ENCODE results near the gene CDT1. TPM values are rescaled to one million over a fixed set of nuclear protein-coding genes. Genes with fewer than 3 reads are reported as not detected.

CDT1 gene
- total and polyA plus RNA-seq, 2 donors (not counting 1 experiment from before 2014, with no cell fraction given): 1.3 to 3.6 TPM

GRCh38 chr16:88792668-88793250 lies 10.8 kb upstream of the CDT1 start:
- Histone ChIP-seq H3K79me2 (ENCODE audit: control insufficient read depth, insufficient read depth, low read length) (no peaks in the 10 kb centered on the region), H3K9ac (ENCODE audit: insufficient read depth, low read length) (no peak overlapping the region), H3K9me3 (ENCODE audit: control insufficient read depth, insufficient read depth, low read depth, low read length) (no peaks in the 10 kb centered on the region), H4K20me1 (ENCODE audit: control insufficient read depth, extremely low read depth, insufficient read depth, low read length) (no peaks in the 10 kb centered on the region), H3K27ac (ENCODE audit: insufficient read depth, low read length) (no peak overlapping the region), H2AFZ (ENCODE audit: low read length) (no peak overlapping the region), H3K36me3 (ENCODE audit: control insufficient read depth, insufficient read depth, low read length) (no peaks in the 10 kb centered on the region), H3K4me1 (ENCODE audit: control insufficient read depth, extremely low read depth, insufficient read depth, low read length) (peaks cover 3% of the 10 kb centered on the region), H3K4me3 (replicated peaks in 1 of 4; ENCODE audit: control extremely low read depth in 1 of 4, insufficient read depth in 1 of 4, low read depth in 3 of 4, low read length in 4 of 4) (no peak overlapping the region), H3K27me3 (ENCODE audit: control insufficient read depth, insufficient read depth, low read length) (no peaks in the 10 kb centered on the region), H3K4me2 (ENCODE audit: extremely low read depth, insufficient read depth, low read length) (no peak overlapping the region)
- no peak for TF ChIP-seq CTCF (conservative IDR thresholded peaks at IDR 0.05 in 1 of 2, IDR thresholded peaks at IDR 0.05 in 1 of 2; ENCODE audit: low read depth in 1 of 2, low read length in 2 of 2)
- no peak for TF ChIP-seq EZH2 (IDR thresholded peaks at IDR 0.05; ENCODE audit: low read length, missing control alignments)
- no peak for DNase-seq (ENCODE audit: low read depth in 2 of 2)

- no peak overlapping the region for H3K4me3 ChIP-seq (replicated peaks in 1 of 4; ENCODE audit: control extremely low read depth in 1 of 4, insufficient read depth in 1 of 4, low read depth in 3 of 4, low read length in 4 of 4)
- no peak overlapping the region for H3K27ac ChIP-seq (ENCODE audit: insufficient read depth, low read length)
Measured at GRCh38 chr16:88793251-88793954, 10.2 kb upstream of the CDT1 start.

GRCh38 chr16:88796278-88796677 lies 7.3 kb upstream of the CDT1 start:
- Histone ChIP-seq H3K4me3 (replicated peaks in 1 of 4; ENCODE audit: control extremely low read depth in 1 of 4, insufficient read depth in 1 of 4, low read depth in 3 of 4, low read length in 4 of 4) (no peak overlapping the region), H3K4me2 (ENCODE audit: extremely low read depth, insufficient read depth, low read length) (no peak overlapping the region), H3K27ac (ENCODE audit: insufficient read depth, low read length) (no peak overlapping the region), H3K36me3 (ENCODE audit: control insufficient read depth, insufficient read depth, low read length) (no peaks in the 10 kb centered on the region), H3K9ac (ENCODE audit: insufficient read depth, low read length) (no peak overlapping the region), H3K4me1 (ENCODE audit: control insufficient read depth, extremely low read depth, insufficient read depth, low read length) (no peaks in the 10 kb centered on the region), H3K27me3 (ENCODE audit: control insufficient read depth, insufficient read depth, low read length) (no peaks in the 10 kb centered on the region), H3K9me3 (ENCODE audit: control insufficient read depth, insufficient read depth, low read depth, low read length) (no peaks in the 10 kb centered on the region), H3K79me2 (ENCODE audit: control insufficient read depth, insufficient read depth, low read length) (no peaks in the 10 kb centered on the region), H2AFZ (ENCODE audit: low read length) (no peak overlapping the region), H4K20me1 (ENCODE audit: control insufficient read depth, extremely low read depth, insufficient read depth, low read length) (no peaks in the 10 kb centered on the region)
- DNase-seq (ENCODE audit: low read depth in 2 of 2): no peak
- TF ChIP-seq EZH2 (IDR thresholded peaks at IDR 0.05; ENCODE audit: low read length, missing control alignments): no peak
- TF ChIP-seq CTCF (conservative IDR thresholded peaks at IDR 0.05 in 1 of 2, IDR thresholded peaks at IDR 0.05 in 1 of 2; ENCODE audit: low read depth in 1 of 2, low read length in 2 of 2): no peak

More at GRCh38 chr16:88793251-88793954, 10.2 kb upstream of the CDT1 start:
- H3K36me3 ChIP-seq (ENCODE audit: control insufficient read depth, insufficient read depth, low read length): no peaks in the 10 kb centered on the region
- no peak overlapping the region for H3K4me2 ChIP-seq (ENCODE audit: extremely low read depth, insufficient read depth, low read length)
- no peaks in the 10 kb centered on the region for H3K79me2 ChIP-seq (ENCODE audit: control insufficient read depth, insufficient read depth, low read length)
- no peak overlapping the region for H3K9ac ChIP-seq (ENCODE audit: insufficient read depth, low read length)
- no peak for DNase-seq (ENCODE audit: low read depth in 2 of 2)
- no peaks in the 10 kb centered on the region for H4K20me1 ChIP-seq (ENCODE audit: control insufficient read depth, extremely low read depth, insufficient read depth, low read length)
- H3K4me1 ChIP-seq (ENCODE audit: control insufficient read depth, extremely low read depth, insufficient read depth, low read length): peaks cover 3% of the 10 kb centered on the region
- H3K27me3 ChIP-seq (ENCODE audit: control insufficient read depth, insufficient read depth, low read length): no peaks in the 10 kb centered on the region
- H2AFZ ChIP-seq (ENCODE audit: low read length): no peak overlapping the region
- no peak for TF ChIP-seq EZH2 (IDR thresholded peaks at IDR 0.05; ENCODE audit: low read length, missing control alignments)
- TF ChIP-seq CTCF (conservative IDR thresholded peaks at IDR 0.05 in 1 of 2, IDR thresholded peaks at IDR 0.05 in 1 of 2; ENCODE audit: low read depth in 1 of 2, low read length in 2 of 2): no peak
- H3K9me3 ChIP-seq (ENCODE audit: control insufficient read depth, insufficient read depth, low read depth, low read length): no peaks in the 10 kb centered on the region
